Measurements from ENCODE around the gene FXN.

FXN gene

GRCh38 chr9:69131682-69132081 is 96.1 kb downstream of the FXN start:
- Histone ChIP-seq H3K27me3 (replicated peaks; ENCODE audit: control insufficient read depth, insufficient read depth, low read length, poor library complexity, severe bottlenecking) (no peaks in the 10 kb centered on the region), H3K4me1 (ENCODE audit: control insufficient read depth, insufficient read depth, low read length, poor library complexity, severe bottlenecking) (no peaks in the 10 kb centered on the region), H3K36me3 (ENCODE audit: control insufficient read depth, insufficient read depth, low read length) (no peaks in the 10 kb centered on the region), H3K4me3 (ENCODE audit: insufficient read depth, low read depth, low read length, poor library complexity, severe bottlenecking) (no peak overlapping the region), H3K9me3 (ENCODE audit: control insufficient read depth, low read length) (no peaks in the 10 kb centered on the region), H3K27ac (ENCODE audit: insufficient read depth, low read length, poor library complexity, severe bottlenecking) (no peak overlapping the region)
- no peak for DNase-seq

- Histone ChIP-seq H3K27ac (ENCODE audit: insufficient read depth, low read length, poor library complexity, severe bottlenecking) (no peak overlapping the region), H3K9me3 (ENCODE audit: control insufficient read depth, low read length) (no peaks in the 10 kb centered on the region), H3K4me3 (ENCODE audit: insufficient read depth, low read depth, low read length, poor library complexity, severe bottlenecking) (no peak overlapping the region), H3K27me3 (replicated peaks; ENCODE audit: control insufficient read depth, insufficient read depth, low read length, poor library complexity, severe bottlenecking) (no peaks in the 10 kb centered on the region), H3K4me1 (ENCODE audit: control insufficient read depth, insufficient read depth, low read length, poor library complexity, severe bottlenecking) (no peaks in the 10 kb centered on the region), H3K36me3 (ENCODE audit: control insufficient read depth, insufficient read depth, low read length) (no peaks in the 10 kb centered on the region)
- no peak for DNase-seq
Measured at GRCh38 chr9:69132361-69132760, 96.8 kb downstream of the FXN start.

- no peaks in the 10 kb centered on the region for H3K4me1 ChIP-seq (ENCODE audit: control insufficient read depth, insufficient read depth, low read length, poor library complexity, severe bottlenecking)
Measured at GRCh38 chr9:69134412-69134811, 98.9 kb downstream of the FXN start.

GRCh38 chr9:69136185-69136584 is 100.6 kb downstream of the FXN start:
- Histone ChIP-seq H3K36me3 (ENCODE audit: control insufficient read depth, insufficient read depth, low read length) (no peaks in the 10 kb centered on the region), H3K4me3 (ENCODE audit: insufficient read depth, low read depth, low read length, poor library complexity, severe bottlenecking) (no peak overlapping the region), H3K9me3 (ENCODE audit: control insufficient read depth, low read length) (no peaks in the 10 kb centered on the region), H3K27ac (ENCODE audit: insufficient read depth, low read length, poor library complexity, severe bottlenecking) (no peak overlapping the region), H3K4me1 (ENCODE audit: control insufficient read depth, insufficient read depth, low read length, poor library complexity, severe bottlenecking) (no peaks in the 10 kb centered on the region), H3K27me3 (replicated peaks; ENCODE audit: control insufficient read depth, insufficient read depth, low read length, poor library complexity, severe bottlenecking) (no peaks in the 10 kb centered on the region)
- no peak for DNase-seq

More at GRCh38 chr9:69134412-69134811, 98.9 kb downstream of the FXN start:
- DNase-seq, result no peak
- no peaks in the 10 kb centered on the region for H3K9me3 ChIP-seq (ENCODE audit: control insufficient read depth, low read length)
- H3K27me3 ChIP-seq (replicated peaks; ENCODE audit: control insufficient read depth, insufficient read depth, low read length, poor library complexity, severe bottlenecking), result no peaks in the 10 kb centered on the region
- H3K4me3 ChIP-seq (ENCODE audit: insufficient read depth, low read depth, low read length, poor library complexity, severe bottlenecking), result no peak overlapping the region
- H3K27ac ChIP-seq (ENCODE audit: insufficient read depth, low read length, poor library complexity, severe bottlenecking), result no peak overlapping the region
- no peaks in the 10 kb centered on the region for H3K36me3 ChIP-seq (ENCODE audit: control insufficient read depth, insufficient read depth, low read length)

GRCh38 chr9:69136779-69137178 is 101.2 kb downstream of the FXN start:
- DNase-seq, result no peak
- Histone ChIP-seq H3K9me3 (ENCODE audit: control insufficient read depth, low read length) (no peaks in the 10 kb centered on the region), H3K36me3 (ENCODE audit: control insufficient read depth, insufficient read depth, low read length) (no peaks in the 10 kb centered on the region), H3K27me3 (replicated peaks; ENCODE audit: control insufficient read depth, insufficient read depth, low read length, poor library complexity, severe bottlenecking) (no peaks in the 10 kb centered on the region), H3K27ac (ENCODE audit: insufficient read depth, low read length, poor library complexity, severe bottlenecking) (no peak overlapping the region), H3K4me1 (ENCODE audit: control insufficient read depth, insufficient read depth, low read length, poor library complexity, severe bottlenecking) (no peaks in the 10 kb centered on the region), H3K4me3 (ENCODE audit: insufficient read depth, low read depth, low read length, poor library complexity, severe bottlenecking) (no peak overlapping the region)

DNA sequence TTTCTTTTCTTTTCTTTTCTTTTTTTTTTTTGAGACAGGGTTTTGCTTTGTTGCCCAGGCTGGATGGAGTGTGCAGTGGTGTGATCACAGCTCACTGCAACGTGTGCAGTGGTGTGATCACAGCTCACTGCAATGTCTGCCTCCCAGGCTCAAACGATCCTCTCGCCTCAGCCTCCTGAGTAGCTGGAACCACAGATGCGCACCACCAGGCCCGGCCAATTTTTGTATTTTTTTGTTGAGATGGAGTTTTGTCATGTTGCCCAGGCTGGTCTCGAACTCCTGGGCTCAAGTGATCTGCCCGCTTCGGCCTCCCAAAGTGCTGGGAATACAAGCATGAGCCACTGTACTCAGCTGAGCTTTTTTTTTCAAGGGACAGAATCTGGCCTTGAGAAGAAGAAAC is 101.8 kb downstream of the FXN start:
- Histone ChIP-seq H3K4me3 (ENCODE audit: insufficient read depth, low read depth, low read length, poor library complexity, severe bottlenecking) (no peak overlapping the region), H3K4me1 (ENCODE audit: control insufficient read depth, insufficient read depth, low read length, poor library complexity, severe bottlenecking) (no peaks in the 10 kb centered on the region), H3K27me3 (replicated peaks; ENCODE audit: control insufficient read depth, insufficient read depth, low read length, poor library complexity, severe bottlenecking) (no peaks in the 10 kb centered on the region), H3K36me3 (ENCODE audit: control insufficient read depth, insufficient read depth, low read length) (no peaks in the 10 kb centered on the region), H3K9me3 (ENCODE audit: control insufficient read depth, low read length) (no peaks in the 10 kb centered on the region), H3K27ac (ENCODE audit: insufficient read depth, low read length, poor library complexity, severe bottlenecking) (no peak overlapping the region)
- DNase-seq, result no peak

- no peak overlapping the region for H3K27ac ChIP-seq (ENCODE audit: insufficient read depth, low read length, poor library complexity, severe bottlenecking)
- no peak overlapping the region for H3K4me3 ChIP-seq (ENCODE audit: insufficient read depth, low read depth, low read length, poor library complexity, severe bottlenecking)
- no peaks in the 10 kb centered on the region for H3K27me3 ChIP-seq (replicated peaks; ENCODE audit: control insufficient read depth, insufficient read depth, low read length, poor library complexity, severe bottlenecking)
- no peaks in the 10 kb centered on the region for H3K36me3 ChIP-seq (ENCODE audit: control insufficient read depth, insufficient read depth, low read length)
- no peaks in the 10 kb centered on the region for H3K4me1 ChIP-seq (ENCODE audit: control insufficient read depth, insufficient read depth, low read length, poor library complexity, severe bottlenecking)
- H3K9me3 ChIP-seq (ENCODE audit: control insufficient read depth, low read length), result no peaks in the 10 kb centered on the region
- DNase-seq, result no peak
Measured at GRCh38 chr9:69139596-69139995, 104.0 kb downstream of the FXN start.

DNA sequence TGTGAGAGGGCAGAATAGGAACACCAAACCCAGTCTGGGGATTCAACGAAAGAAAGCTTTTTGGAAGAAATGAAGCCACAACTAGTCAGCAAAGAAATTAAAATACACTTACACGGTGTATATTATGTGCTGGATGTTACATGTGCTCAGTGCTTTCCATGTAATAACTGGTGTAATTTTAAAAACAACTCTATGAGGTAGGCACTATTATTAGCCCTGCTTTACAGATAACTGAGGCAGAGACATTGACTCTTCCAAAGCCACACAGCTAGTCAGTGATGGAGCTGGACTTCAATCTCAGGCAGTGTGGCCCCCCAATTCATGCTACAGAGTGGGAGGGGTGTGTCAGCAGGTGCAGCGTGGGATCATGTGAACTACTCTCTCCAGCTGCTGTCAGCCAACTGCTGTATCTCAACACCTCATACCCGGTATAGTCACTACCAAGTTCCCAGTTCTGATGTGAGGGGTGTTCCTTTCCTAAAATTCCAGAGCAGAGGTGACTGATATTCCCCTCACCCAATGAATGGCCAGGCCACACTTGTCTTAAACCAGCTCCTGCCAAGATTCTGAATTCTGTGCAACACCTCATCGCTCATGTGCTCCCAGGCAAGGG is 104.7 kb downstream of the FXN start:
- no peak overlapping the region for H3K27ac ChIP-seq (ENCODE audit: insufficient read depth, low read length, poor library complexity, severe bottlenecking)
- H3K4me1 ChIP-seq (ENCODE audit: control insufficient read depth, insufficient read depth, low read length, poor library complexity, severe bottlenecking), result no peaks in the 10 kb centered on the region
- no peaks in the 10 kb centered on the region for H3K27me3 ChIP-seq (replicated peaks; ENCODE audit: control insufficient read depth, insufficient read depth, low read length, poor library complexity, severe bottlenecking)
- H3K9me3 ChIP-seq (ENCODE audit: control insufficient read depth, low read length), result no peaks in the 10 kb centered on the region
- DNase-seq, result no peak
- H3K36me3 ChIP-seq (ENCODE audit: control insufficient read depth, insufficient read depth, low read length), result no peaks in the 10 kb centered on the region
- no peak overlapping the region for H3K4me3 ChIP-seq (ENCODE audit: insufficient read depth, low read depth, low read length, poor library complexity, severe bottlenecking)

- Histone ChIP-seq H3K4me1 (ENCODE audit: control insufficient read depth, insufficient read depth, low read length, poor library complexity, severe bottlenecking) (no peaks in the 10 kb centered on the region), H3K36me3 (ENCODE audit: control insufficient read depth, insufficient read depth, low read length) (no peaks in the 10 kb centered on the region), H3K4me3 (ENCODE audit: insufficient read depth, low read depth, low read length, poor library complexity, severe bottlenecking) (no peak overlapping the region), H3K9me3 (ENCODE audit: control insufficient read depth, low read length) (no peaks in the 10 kb centered on the region), H3K27me3 (replicated peaks; ENCODE audit: control insufficient read depth, insufficient read depth, low read length, poor library complexity, severe bottlenecking) (no peaks in the 10 kb centered on the region), H3K27ac (ENCODE audit: insufficient read depth, low read length, poor library complexity, severe bottlenecking) (no peak overlapping the region)
- DNase-seq, result no peak
Measured at GRCh38 chr9:69141851-69142250, 106.3 kb downstream of the FXN start.

- no peak for DNase-seq
- H3K36me3 ChIP-seq (ENCODE audit: control insufficient read depth, insufficient read depth, low read length), result no peaks in the 10 kb centered on the region
- no peaks in the 10 kb centered on the region for H3K27me3 ChIP-seq (replicated peaks; ENCODE audit: control insufficient read depth, insufficient read depth, low read length, poor library complexity, severe bottlenecking)
- no peaks in the 10 kb centered on the region for H3K4me1 ChIP-seq (ENCODE audit: control insufficient read depth, insufficient read depth, low read length, poor library complexity, severe bottlenecking)
- no peaks in the 10 kb centered on the region for H3K9me3 ChIP-seq (ENCODE audit: control insufficient read depth, low read length)
- no peak overlapping the region for H3K27ac ChIP-seq (ENCODE audit: insufficient read depth, low read length, poor library complexity, severe bottlenecking)
- no peak overlapping the region for H3K4me3 ChIP-seq (ENCODE audit: insufficient read depth, low read depth, low read length, poor library complexity, severe bottlenecking)
Measured at GRCh38 chr9:69143291-69143690, 107.7 kb downstream of the FXN start.

Data from effector memory CD4-positive, alpha-beta T cell (primary cell).